H1 (cell line): ENCODE results near the gene SLC26A9. TPM values are rescaled to one million over a fixed set of nuclear protein-coding genes. Genes with fewer than 3 reads are reported as not detected.

Experiments
- CTCF ChIA-PET: fragments of 300-600 bp; sonication (Branson Sonifier 250); formaldehyde crosslinking; loops from one replicate; lab custom pipeline; 2021; ENCODE audit not compliant: partially characterized antibody; lab: Charles Lee
- POLR2A ChIA-PET: fragments of 300-600 bp; sonication (Branson Sonifier 250); formaldehyde crosslinking; loops from one replicate; lab custom pipeline; 2021; ENCODE audit warnings: inconsistent platforms; ENCODE audit not compliant: partially characterized antibody; lab: Charles Lee
- DNase-seq, 2 experiments: peaks; one replicate each; pipeline versions ENCODE4 v3.0.0 to v3.0.0-alpha.2; 2010 to 2022; ENCODE audit warnings: low spot score in 2 of 2, low read depth in 1 of 2, mixed read lengths in 1 of 2
- FAIRE-seq: peaks from 2 replicates; lab custom pipeline; 2011; peaks lifted over from hg19 to GRCh38; lab: Jason Lieb, UNC
- H2AFZ ChIP-seq: 2 replicates; pipeline ENCODE4 v1.8.1; 2012; ENCODE audit warnings: low read length, inconsistent platforms
- H2AK5ac ChIP-seq: 2 replicates; pipeline ENCODE4 v1.6.1; 2013; ENCODE audit warnings: low read depth, low read length
- H2BK120ac ChIP-seq: replicated peaks from 2 replicates; pipeline ENCODE3; 2013; ENCODE audit warnings: low read depth, low read length, inconsistent platforms
- H2BK12ac ChIP-seq: 2 replicates; pipeline ENCODE4 v1.6.1; 2013; ENCODE audit warnings: low read depth, low read length
- H2BK15ac ChIP-seq: 2 replicates; pipeline ENCODE4 v1.6.1; 2013; ENCODE audit warnings: low read length
- H2BK20ac ChIP-seq: 2 replicates; pipeline ENCODE4 v1.6.1; 2013; ENCODE audit warnings: low read length
- H2BK5ac ChIP-seq: 2 replicates; pipeline ENCODE4 v1.6.1; 2013; ENCODE audit warnings: low read depth, low read length
- H3K14ac ChIP-seq: 2 replicates; pipeline ENCODE4 v1.6.1; 2013; ENCODE audit warnings: inconsistent platforms; ENCODE audit not compliant: insufficient read length
- H3K18ac ChIP-seq: 2 replicates; pipeline ENCODE4 v1.6.1; 2013; ENCODE audit warnings: low read length; ENCODE audit errors: extremely low read depth
- H3K23ac ChIP-seq: 2 replicates; pipeline ENCODE4 v1.6.1; 2013; ENCODE audit warnings: inconsistent platforms; ENCODE audit not compliant: insufficient read length
- H3K23me2 ChIP-seq: 2 replicates; pipeline ENCODE4 v1.6.1; 2013; ENCODE audit warnings: low read depth, low read length
- H3K27ac ChIP-seq: 2 replicates; pipeline ENCODE4 v1.6.1; 2011; ENCODE audit warnings: low read depth, low read length, inconsistent platforms
- H3K27me3 ChIP-seq, 4 experiments: replicated peaks in 1 of 4; 1 replicate in 1 of 4; 2 replicates in 3 of 4; pipeline versions ENCODE4 v1.6.1 to v1.8.1; 2011 to 2013; ENCODE audit warnings: low read length in 3 of 4, mild to moderate bottlenecking in 3 of 4, inconsistent platforms in 2 of 4, mixed read lengths in 2 of 4, moderate library complexity in 1 of 4; ENCODE audit not compliant: control insufficient read depth in 3 of 4, insufficient read depth in 3 of 4; ENCODE audit errors: extremely low read depth in 1 of 4
- H3K36me3 ChIP-seq, 4 experiments: 2 replicates each; pipeline versions ENCODE4 v1.6.1 to v1.8.1; 2011 to 2013; ENCODE audit warnings: mild to moderate bottlenecking in 4 of 4, low read length in 3 of 4, moderate library complexity in 2 of 4, control low read depth in 1 of 4, inconsistent platforms in 1 of 4; ENCODE audit not compliant: insufficient read depth in 4 of 4, control insufficient read depth in 2 of 4
- H3K4ac ChIP-seq: replicated peaks from 2 replicates; pipeline ENCODE3; 2013; ENCODE audit warnings: low read length, low read depth, mixed read lengths, inconsistent platforms; ENCODE audit not compliant: insufficient read length
- H3K4me1 ChIP-seq, 4 experiments: replicated peaks in 1 of 4; 1 replicate in 1 of 4; 2 replicates in 3 of 4; pipeline versions ENCODE4 v1.6.1 to v1.8.1; 2011 to 2013; ENCODE audit warnings: low read length in 3 of 4, inconsistent platforms in 2 of 4, mixed read lengths in 1 of 4; ENCODE audit not compliant: insufficient read depth in 4 of 4, control insufficient read depth in 3 of 4
- H3K4me2 ChIP-seq, 2 experiments: 2 replicates each; pipeline versions ENCODE4 v1.6.1 to v1.8.1; 2011 to 2013; ENCODE audit warnings: low read depth in 2 of 2, low read length in 2 of 2, control low read depth in 1 of 2, inconsistent platforms in 1 of 2, mild to moderate bottlenecking in 1 of 2; ENCODE audit not compliant: insufficient read depth in 1 of 2
- H3K4me3 ChIP-seq, 4 experiments: fragments of 200-600, 300-600 bp in 1 of 4; sonication (generic), shearing (Covaris generic), sonication (Bioruptor Twin) in 1 of 4; 2 replicates each; pipeline versions ENCODE4 v1.5.1 to v1.8.1; 2011 to 2016; ENCODE audit warnings: low read length in 4 of 4, low read depth in 3 of 4, control low read depth in 2 of 4, inconsistent platforms in 2 of 4, mild to moderate bottlenecking in 2 of 4, mixed read lengths in 1 of 4, moderate library complexity in 1 of 4; ENCODE audit not compliant: insufficient read depth in 2 of 4; ENCODE audit errors: extremely low read depth in 1 of 4
- H3K56ac ChIP-seq: replicated peaks from 2 replicates; pipeline ENCODE3; 2013; ENCODE audit warnings: low read depth, mild to moderate bottlenecking, mixed read lengths, low read length, inconsistent platforms; ENCODE audit not compliant: insufficient read length
- H3K79me1 ChIP-seq: 2 replicates; pipeline ENCODE4 v1.6.1; 2013; ENCODE audit warnings: low read depth, low read length, control low read depth
- H3K79me2 ChIP-seq, 2 experiments: 2 replicates each; pipeline versions ENCODE4 v1.6.1 to v1.8.1; 2012 to 2013; ENCODE audit warnings: low read length in 2 of 2, mild to moderate bottlenecking in 2 of 2, inconsistent platforms in 1 of 2; ENCODE audit not compliant: insufficient read depth in 2 of 2, control insufficient read depth in 1 of 2
- H3K9ac ChIP-seq, 4 experiments: replicated peaks in 1 of 4; 1 replicate in 1 of 4; 2 replicates in 3 of 4; pipeline versions ENCODE4 v1.6.1 to v1.8.1; 2011 to 2013; ENCODE audit warnings: low read depth in 3 of 4, low read length in 3 of 4, control low read depth in 2 of 4, mild to moderate bottlenecking in 2 of 4, moderate library complexity in 2 of 4, inconsistent platforms in 1 of 4; ENCODE audit errors: extremely low read depth in 1 of 4
- H3K9me3 ChIP-seq, 2 experiments: 2 replicates each; pipeline versions ENCODE4 v1.6.1 to v1.8.1; 2012 to 2013; ENCODE audit warnings: mild to moderate bottlenecking in 2 of 2, moderate library complexity in 2 of 2, control low read depth in 1 of 2, inconsistent platforms in 1 of 2, low read depth in 1 of 2, low read length in 1 of 2, mixed read lengths in 1 of 2; ENCODE audit not compliant: insufficient read depth in 2 of 2
- H4K20me1 ChIP-seq, 2 experiments: replicated peaks in 1 of 2; 2 replicates each; pipeline versions ENCODE3 to v1.8.1; 2011 to 2013; ENCODE audit warnings: inconsistent platforms in 2 of 2, low read length in 2 of 2, mild to moderate bottlenecking in 1 of 2; ENCODE audit not compliant: insufficient read depth in 2 of 2, control insufficient read depth in 1 of 2
- H4K5ac ChIP-seq: 2 replicates; pipeline ENCODE4 v1.6.1; 2013; ENCODE audit warnings: low read length, low read depth, mixed read lengths, inconsistent platforms; ENCODE audit not compliant: insufficient read length
- H4K8ac ChIP-seq: 2 replicates; pipeline ENCODE4 v1.8.0; 2013; ENCODE audit warnings: mild to moderate bottlenecking, moderate library complexity, low read length, inconsistent platforms; ENCODE audit not compliant: insufficient read depth; ENCODE audit errors: extremely low read depth
- H4K91ac ChIP-seq: replicated peaks from 2 replicates; pipeline ENCODE3; 2013; ENCODE audit warnings: low read length, mixed read lengths, inconsistent platforms; ENCODE audit not compliant: insufficient read length
- FOSL1 ChIP-seq: IDR thresholded peaks from 2 replicates; pipeline ENCODE4 v1.6.1; 2011; ENCODE audit warnings: mild to moderate bottlenecking, low read depth, low read length, moderate library complexity; ENCODE audit not compliant: insufficient read depth
- POLR2AphosphoS5 ChIP-seq: IDR thresholded peaks from 2 replicates; pipeline ENCODE4 v1.6.1; 2011; ENCODE audit warnings: low read depth, low read length
- RBBP5 ChIP-seq: IDR thresholded peaks from 2 replicates; pipeline ENCODE4 v1.7.1; 2012; ENCODE audit warnings: low read depth, mild to moderate bottlenecking, inconsistent platforms, low read length, moderate library complexity, borderline replicate concordance
- RNF2 ChIP-seq: fragments of 200-900, 300-1000 bp; sonication (generic); IDR thresholded peaks from 2 replicates; pipeline ENCODE4 v1.7.1; 2016; ENCODE audit warnings: borderline replicate concordance, low read depth, mild to moderate bottlenecking, antibody characterized with exemption, low read length; ENCODE audit not compliant: poor library complexity, severe bottlenecking; ENCODE audit errors: missing control alignments
- RXRA ChIP-seq: IDR thresholded peaks from 2 replicates; pipeline ENCODE4 v1.6.1; 2011; ENCODE audit warnings: low read depth, mild to moderate bottlenecking, low read length, moderate library complexity; ENCODE audit not compliant: insufficient read depth
- TCF12 ChIP-seq: IDR thresholded peaks from 2 replicates; pipeline ENCODE4 v1.6.1; 2011; ENCODE audit warnings: low read depth, mild to moderate bottlenecking, low read length
- WGBS, 2 experiments: shearing (Covaris generic) in 1 of 2; methylation state at CpG; one replicate each; pipeline versions ENCODE4 v1.1.6 to v1.1.7; 2013 to 2015; ENCODE audit warnings: low lambda C conversion rate in 2 of 2, mixed read lengths in 2 of 2, inconsistent platforms in 1 of 2, low coverage in 1 of 2, missing lambda C conversion rate in 1 of 2; ENCODE audit not compliant: insufficient replicate concordance in 2 of 2, insufficient coverage in 1 of 2, insufficient read length in 1 of 2; ENCODE audit errors: extremely low coverage in 1 of 2, missing lambda C conversion rate in 1 of 2; 5-methylcytosine and 5-hydroxymethylcytosine counted together
- polyA plus RNA-seq, 7 experiments: library from polyadenylated mRNA; depleted of rRNA in 3 of 7; stranded (reverse) in 5 of 7; unstranded in 2 of 7; fragments of >200 nt in 5 of 7; fragments of 200-250 nt in 2 of 7; gene quantifications; 1 replicate in 5 of 7; 2 replicates in 1 of 7; 4 replicates in 1 of 7; pipeline versions ENCODE4 v1.2.1 to v1.2.3, GENCODE V29; 2011 to 2013; ENCODE audit warnings: missing spikeins in 2 of 7, mixed read lengths in 2 of 7
- total RNA-seq: library from RNA; stranded (reverse); fragmentation: NEBNext Ultra II Directional; extraction: Animal tissue kit (Norgen Biotek cat#: 25700); gene quantifications from 2 replicates; pipeline ENCODE4 v1.2.1, GENCODE V29; 2021

Gene SLC26A9
- total and polyA plus RNA-seq, 2 of the 8 experiments (the other 6 are each of a cell fraction or from before 2014, with no cell fraction given) = not detected

DNA sequence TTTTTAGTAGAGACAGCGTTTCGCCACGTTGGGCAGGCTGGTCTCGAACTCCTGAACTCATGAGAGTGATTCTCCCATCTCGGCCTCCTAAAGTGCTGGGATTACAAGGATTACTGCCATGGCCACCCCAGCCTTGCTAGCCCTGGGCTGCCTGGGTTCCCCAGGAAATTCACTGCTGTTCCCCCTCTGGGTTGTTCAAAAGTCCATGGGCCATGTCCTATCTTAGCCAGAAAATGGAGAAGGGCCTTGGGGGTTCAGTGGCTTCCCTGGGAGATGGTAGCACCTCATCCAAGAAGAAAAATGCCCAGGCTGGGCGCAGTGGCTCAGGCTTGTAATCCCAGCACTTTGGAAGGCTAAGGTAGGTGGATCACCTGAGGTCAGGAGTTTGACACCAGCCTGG is 20.9 kb downstream of the SLC26A9 start:
- H3K18ac ChIP-seq = no peak overlapping the region

More for the DNA sequence above, 20.9 kb downstream of the SLC26A9 start:
- Histone ChIP-seq H2BK120ac (no peak overlapping the region), H3K23me2 (no peaks in the 10 kb centered on the region), H3K9me3 (no peaks in the 10 kb centered on the region), H3K27ac (no peak overlapping the region), H2BK15ac (no peak overlapping the region), H2AK5ac (no peak overlapping the region), H4K5ac (no peak overlapping the region), H2BK5ac (no peak overlapping the region), H3K4me1 (peaks cover 0 to 1% (median 0%) of the 10 kb centered on the region in 4 experiments; a peak in 1 of 7 replicates), H3K79me2 (no peaks in the 10 kb centered on the region), H3K79me1 (no peaks in the 10 kb centered on the region), H4K20me1 (no peaks in the 10 kb centered on the region), H3K27me3 (no peaks in the 10 kb centered on the region), H3K9ac (no peak overlapping the region), H3K14ac (no peak overlapping the region), H3K4ac (no peak overlapping the region), H3K23ac (no peak overlapping the region), H4K8ac (no peak overlapping the region), H3K36me3 (no peaks in the 10 kb centered on the region), H3K4me2 (no peak overlapping the region), H2BK20ac (no peak overlapping the region), H3K4me3 (no peak overlapping the region), H2BK12ac (no peak overlapping the region), H4K91ac (no peak overlapping the region), H3K56ac (no peak overlapping the region), H2AFZ (no peak overlapping the region)
- DNase-seq = no peak
- POLR2A ChIA-PET = interaction anchor here (0.7 kb wide), 1 partner anchor 21 kb away, joined by 3 read pairs; the partner anchor contains the start of gene SLC26A9
- TF ChIP-seq POLR2AphosphoS5 (no peak), RBBP5 (no peak), TCF12 (no peak), RNF2 (no peak), RXRA (no peak), FOSL1 (no peak)
- no peak for FAIRE-seq
- 95% methylated on average over 6 of the region's 6 CpGs; no CpG with 5 or more reads in 1 of the 2 experiments for WGBS, 2 experiments
- CTCF ChIA-PET = interaction anchor here (0.7 to 14.5 kb wide), 7 partner anchors 21 to 185 kb away, joined by 3 to 394 read pairs (median 6); partner anchors contain the start of gene SLC26A9
